ENCODE measurements around the gene C1orf226. TPM values are rescaled to one million over a fixed set of nuclear protein-coding genes. Genes with fewer than 3 reads are reported as not detected.

C1orf226 gene
- total RNA-seq, 4 donors from 2014 or later = 2.5 to 10.2 (median 3.7) TPM

DNA sequence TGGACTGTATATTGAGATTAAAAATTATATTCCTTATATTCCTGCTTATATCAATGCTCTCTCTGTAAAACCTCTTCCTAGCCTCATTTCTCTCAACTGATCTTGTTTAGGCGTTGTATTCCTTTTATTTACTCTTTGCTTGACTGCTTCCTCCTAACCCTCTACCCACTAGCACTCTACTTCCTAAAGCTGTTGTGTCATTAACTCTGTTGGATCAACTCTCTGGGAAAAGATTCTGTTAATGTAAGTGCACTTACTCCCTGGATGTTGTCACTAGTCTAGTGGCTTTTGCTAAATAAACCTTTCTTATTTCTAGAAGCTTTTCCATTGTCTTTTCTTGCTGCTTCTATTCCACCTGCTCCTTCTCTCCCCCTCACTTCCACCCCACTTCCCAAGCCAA is 11.4 kb upstream of the C1orf226 start:
- no peak for DNase-seq (ENCODE audit: low spot score)
- TF ChIP-seq CTCF (IDR thresholded peaks at IDR 0.05) = no peak

GRCh38 chr1:162370721-162371120 is 10.8 kb upstream of the C1orf226 start:
- no peak for TF ChIP-seq CTCF (IDR thresholded peaks at IDR 0.05)
- ATAC-seq (ENCODE audit: low FRiP score) (no peak), DNase-seq (ENCODE audit: low spot score) (no peak)

More for the DNA sequence above, 11.4 kb upstream of the C1orf226 start:
- ATAC-seq (ENCODE audit: low FRiP score) = no peak

GRCh38 chr1:162371611-162372010 is 9.9 kb upstream of the C1orf226 start:
- DNase-seq (ENCODE audit: low spot score) = no peak
- ATAC-seq (ENCODE audit: low FRiP score) = no peak
- TF ChIP-seq CTCF (IDR thresholded peaks at IDR 0.05) = no peak

DNA sequence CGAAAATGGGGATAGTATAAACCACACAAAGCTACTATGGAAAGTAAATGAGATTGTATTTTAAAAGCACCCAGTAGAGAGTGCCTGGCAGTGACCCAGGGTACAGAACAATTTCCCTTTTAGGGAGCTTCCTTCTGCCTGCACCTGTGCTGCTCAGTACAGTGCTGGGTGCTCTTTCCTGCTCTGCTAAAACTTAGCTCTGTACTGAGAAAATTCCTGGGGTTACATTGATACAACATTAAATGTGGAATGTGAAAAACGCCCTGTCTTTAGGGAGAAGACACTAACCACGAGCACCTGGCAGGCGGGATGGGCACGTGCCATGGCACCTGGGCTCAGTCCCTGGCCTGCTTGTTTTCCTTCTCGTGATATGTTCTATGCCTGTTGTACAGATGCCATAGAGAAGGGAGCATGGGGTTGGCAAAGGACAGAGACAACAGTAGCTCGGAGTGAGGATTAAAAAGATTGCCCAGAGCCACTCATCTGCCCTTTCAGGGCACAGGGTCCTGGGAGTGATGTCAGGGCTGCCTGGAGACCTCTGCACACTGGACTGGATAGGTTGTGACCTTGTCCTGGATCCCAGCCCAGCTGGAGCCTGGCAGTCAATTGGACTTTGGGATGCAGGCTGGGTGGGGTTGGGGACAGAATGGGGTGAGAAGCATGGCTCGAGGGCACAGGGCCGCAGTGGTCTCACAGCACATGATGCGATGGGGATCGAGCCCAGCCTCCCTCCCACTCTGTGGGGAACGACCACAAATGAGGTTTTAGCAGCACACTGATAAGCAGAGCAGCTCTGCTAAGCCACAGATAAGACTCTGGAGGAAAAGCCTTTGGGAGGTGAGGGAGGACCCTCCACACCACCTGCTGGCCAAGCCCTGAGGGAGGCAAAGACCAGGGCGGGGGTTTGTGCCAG is 9.1 kb upstream of the C1orf226 start:
- no peak for DNase-seq (ENCODE audit: low spot score)
- ATAC-seq (ENCODE audit: low FRiP score) = no peak

GRCh38 chr1:162373072-162373427 is 8.5 kb upstream of the C1orf226 start:
- no peak for TF ChIP-seq CTCF (IDR thresholded peaks at IDR 0.05)
- no peak for DNase-seq (ENCODE audit: low spot score)
- ATAC-seq (ENCODE audit: low FRiP score) = no peak

More for the DNA sequence above, 9.1 kb upstream of the C1orf226 start:
- no peak for TF ChIP-seq CTCF (IDR thresholded peaks at IDR 0.05)

GRCh38 chr1:162373541-162374260 is 7.8 kb upstream of the C1orf226 start:
- ATAC-seq (ENCODE audit: low FRiP score) = no peak
- DNase-seq (ENCODE audit: low spot score) = no peak
- TF ChIP-seq CTCF (IDR thresholded peaks at IDR 0.05) = no peak
